ENCODE data around the gene SCYGR4.
"Not testable (repeated sequence)": the region's sequence is repeated elsewhere in the genome, so short reads cannot be mapped to it uniquely, and the experiment has no call there.

The SCYGR4 gene

DNA sequence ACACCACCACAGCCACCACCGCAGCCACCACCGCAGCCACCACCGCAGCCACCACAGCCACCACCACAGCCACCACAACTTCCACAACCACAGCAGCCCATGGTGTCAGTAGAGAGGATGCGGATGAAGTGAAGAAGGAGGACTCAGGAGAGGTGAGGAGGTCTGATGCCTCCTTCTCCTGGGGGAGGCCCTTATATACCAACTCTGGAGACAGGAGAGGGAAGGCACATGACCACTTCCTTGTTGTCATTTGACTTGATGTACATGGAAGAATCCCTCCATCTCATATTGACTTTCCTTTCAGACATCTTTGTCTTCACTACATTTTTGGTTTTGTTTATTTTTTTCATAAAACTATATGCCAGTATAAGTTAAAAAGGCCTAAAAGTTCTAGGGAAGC lies 2.6 kb upstream of the SCYGR4 start, which contains the start of gene SCYGR3:
TSS of gene SCYGR3 (minus strand) at position 101 of the 400 bp plus-strand sequence. CDS start at position 101, 0 bp downstream.
- no peak for DNase-seq

DNA sequence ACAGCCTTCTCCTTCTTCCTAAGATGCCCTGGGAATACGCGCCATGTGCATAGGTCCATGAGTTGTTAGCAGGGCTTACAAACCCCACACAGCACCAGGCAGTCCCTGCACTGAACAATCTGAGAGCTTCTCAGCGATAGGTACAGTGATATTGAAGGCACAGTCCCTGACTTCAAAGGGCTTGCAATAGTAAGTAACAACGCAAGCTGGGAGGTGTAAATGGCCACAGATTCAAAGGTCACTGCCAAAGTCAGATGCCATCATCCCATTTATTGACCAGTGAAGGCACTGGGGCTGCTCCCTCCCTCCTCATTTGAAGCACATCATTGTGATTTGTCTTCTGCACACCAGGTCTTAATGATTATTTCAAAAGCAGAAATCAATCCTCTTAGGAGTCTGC lies 2.1 kb upstream of the SCYGR4 start:
- DNase-seq: no peak

GRCh38 chr2:227615906-227616305 lies 1.4 kb upstream of the SCYGR4 start:
- DNase-seq: no peak

- no peak for DNase-seq
Measured at GRCh38 chr2:227616631-227617030, 667 bp upstream of the SCYGR4 start.

DNA sequence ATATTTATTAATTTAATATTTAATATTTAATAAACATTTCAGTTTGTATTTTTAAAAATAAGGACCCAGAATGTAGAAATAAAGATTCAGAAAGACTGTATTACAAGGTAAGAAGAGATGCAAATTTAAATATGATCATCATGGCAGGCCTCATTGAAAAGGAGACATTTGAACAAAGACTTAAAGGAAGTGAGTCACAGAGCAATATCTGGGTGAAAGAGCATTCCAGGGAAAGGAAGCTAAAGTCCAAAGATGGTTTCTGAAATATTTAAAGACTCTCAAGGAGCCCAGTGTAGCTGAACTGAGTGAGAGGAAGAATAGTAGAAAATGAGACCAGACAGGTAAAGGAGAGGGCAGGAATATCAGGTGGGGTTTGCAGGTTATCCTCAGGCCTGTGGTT lies 5.9 kb downstream of the SCYGR4 start:
- no peak for DNase-seq

- no peak for DNase-seq
Measured at GRCh38 chr2:227625420-227625819, 8.1 kb downstream of the SCYGR4 start.

- no peak for DNase-seq
Measured at GRCh38 chr2:227626580-227627151, 9.4 kb downstream of the SCYGR4 start.

GRCh38 chr2:227627769-227628168 lies 10.5 kb downstream of the SCYGR4 start:
- DNase-seq: no peak

- no peak for DNase-seq
Measured at GRCh38 chr2:227629435-227629834, 12.1 kb downstream of the SCYGR4 start.

DNA sequence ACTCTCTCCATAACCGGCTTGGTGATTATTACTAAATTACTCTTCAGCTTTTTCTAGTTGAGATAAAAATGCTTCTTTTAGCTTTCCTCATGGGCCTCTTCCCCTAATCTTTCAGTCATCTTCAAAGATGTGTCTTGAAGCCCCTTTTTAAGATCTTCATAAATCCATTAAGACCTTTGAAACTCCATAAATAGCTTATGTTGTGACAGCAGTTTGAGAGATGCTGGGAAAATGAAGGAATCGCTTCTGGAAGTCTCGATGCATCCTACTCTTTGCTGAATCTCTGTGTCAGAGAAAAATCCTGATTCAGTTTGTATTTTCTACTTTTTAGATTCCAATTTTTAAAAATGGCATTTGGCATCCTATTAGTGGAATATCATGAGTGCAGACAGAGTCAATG lies 13.0 kb downstream of the SCYGR4 start:
- no peak for DNase-seq

GRCh38 chr2:227632827-227633226 lies 15.5 kb downstream of the SCYGR4 start:
- no peak for DNase-seq

- DNase-seq: no peak
Measured at GRCh38 chr2:227634201-227634600, 16.9 kb downstream of the SCYGR4 start.

GRCh38 chr2:227642656-227643055 lies 25.4 kb downstream of the SCYGR4 start:
- DNase-seq: no peak

DNA sequence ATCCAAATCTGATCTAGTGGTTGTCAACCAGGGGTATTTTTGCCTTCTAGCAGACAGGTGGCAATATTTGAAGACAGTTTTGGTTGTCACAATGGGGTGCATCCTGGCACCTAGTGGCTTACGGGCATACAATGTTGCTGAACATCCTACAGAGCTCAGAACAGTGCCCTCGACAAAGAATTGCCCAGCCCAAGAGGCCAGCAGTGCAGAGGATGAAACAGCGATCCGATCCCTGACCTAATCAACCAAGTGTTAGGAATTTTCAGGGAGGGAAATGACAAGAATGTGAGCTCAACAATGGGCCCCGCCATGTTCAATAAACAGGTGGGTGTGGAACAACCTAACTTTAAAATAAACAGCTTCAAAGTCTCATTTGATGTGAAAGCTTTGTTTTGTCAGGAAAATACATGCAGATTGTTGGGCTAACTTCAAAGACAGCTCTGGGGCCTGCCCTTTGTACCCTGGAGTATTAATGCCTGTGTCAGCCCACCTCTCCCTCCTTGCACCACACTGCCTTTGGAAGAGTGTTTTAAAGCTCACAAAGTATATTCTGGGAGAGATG lies 26.8 kb downstream of the SCYGR4 start:
- DNase-seq: no peak

DNA sequence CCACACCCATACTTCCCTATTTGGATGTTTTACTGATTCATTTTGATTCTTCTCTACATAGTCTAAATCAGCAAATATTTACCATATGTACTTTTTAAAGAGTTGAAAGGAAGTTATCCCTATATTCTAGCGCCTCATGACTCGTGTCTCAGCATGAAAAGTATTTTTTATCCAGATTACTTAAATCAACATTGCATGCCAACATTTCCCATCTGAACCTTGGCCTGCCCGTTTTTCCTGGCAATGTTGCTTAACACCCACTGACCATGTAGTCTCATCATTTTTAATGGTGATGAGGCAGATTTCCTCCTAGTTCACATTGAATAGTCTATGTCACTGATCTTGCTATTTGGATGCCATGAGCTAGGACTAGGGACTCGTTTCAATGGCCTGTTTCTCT lies 36.1 kb downstream of the SCYGR4 start:
- no peak for DNase-seq

GRCh38 chr2:227654426-227654825 lies 37.1 kb downstream of the SCYGR4 start:
- no peak for DNase-seq

DNA sequence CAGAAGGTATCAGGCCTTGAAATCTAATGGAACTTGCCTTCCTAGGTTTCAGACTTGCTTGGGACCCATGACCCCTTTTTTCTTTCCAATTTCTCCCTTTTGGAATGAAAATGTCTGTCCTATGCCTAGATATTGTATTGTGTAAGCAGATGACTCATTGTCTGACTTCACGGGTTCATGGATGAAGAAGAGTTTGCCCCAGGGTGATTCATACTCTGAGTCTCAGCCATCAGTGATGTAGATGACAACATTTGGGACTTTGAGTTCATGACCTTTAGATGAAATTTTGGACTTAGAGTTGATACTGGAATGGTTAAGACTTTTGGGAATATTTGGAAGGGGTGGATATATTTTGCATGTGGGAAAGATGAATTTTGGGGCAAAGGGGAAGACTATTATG lies 38.2 kb downstream of the SCYGR4 start:
- no peak for DNase-seq

- no peak for DNase-seq
Measured at GRCh38 chr2:227657199-227657845, 40.0 kb downstream of the SCYGR4 start.

DNA sequence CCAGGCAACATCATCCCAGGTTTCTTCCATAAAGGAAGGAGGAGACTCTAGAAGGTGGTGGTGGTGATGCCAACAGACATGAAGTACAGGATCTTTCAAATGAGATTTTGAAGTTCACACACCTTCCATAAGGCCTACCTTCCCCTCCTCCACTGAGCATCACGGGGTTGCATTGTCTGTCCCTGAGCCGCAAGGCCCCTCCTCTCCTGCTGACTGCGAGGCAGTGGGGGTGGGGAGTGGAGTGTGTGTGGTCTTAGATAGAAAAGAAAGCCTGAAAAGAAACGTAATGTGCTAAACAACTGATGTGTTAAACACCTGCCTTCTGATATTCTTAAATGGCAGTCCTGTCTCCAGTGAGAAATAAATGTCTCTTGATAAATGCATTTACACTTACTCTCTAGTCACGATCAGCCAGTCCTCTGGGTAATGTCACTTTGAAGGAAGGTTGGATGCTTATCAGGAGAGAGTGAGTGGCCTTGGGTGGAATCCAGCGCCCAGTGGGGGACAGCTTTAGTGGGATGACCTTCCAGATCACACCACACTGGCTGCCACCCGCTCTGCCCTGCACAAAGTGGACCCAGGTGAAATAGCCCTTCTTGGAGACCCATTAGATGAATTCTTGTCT lies 43.8 kb downstream of the SCYGR4 start:
- DNase-seq: no peak

GRCh38 chr2:227661827-227662226 lies 44.5 kb downstream of the SCYGR4 start:
- DNase-seq: no peak

DNA sequence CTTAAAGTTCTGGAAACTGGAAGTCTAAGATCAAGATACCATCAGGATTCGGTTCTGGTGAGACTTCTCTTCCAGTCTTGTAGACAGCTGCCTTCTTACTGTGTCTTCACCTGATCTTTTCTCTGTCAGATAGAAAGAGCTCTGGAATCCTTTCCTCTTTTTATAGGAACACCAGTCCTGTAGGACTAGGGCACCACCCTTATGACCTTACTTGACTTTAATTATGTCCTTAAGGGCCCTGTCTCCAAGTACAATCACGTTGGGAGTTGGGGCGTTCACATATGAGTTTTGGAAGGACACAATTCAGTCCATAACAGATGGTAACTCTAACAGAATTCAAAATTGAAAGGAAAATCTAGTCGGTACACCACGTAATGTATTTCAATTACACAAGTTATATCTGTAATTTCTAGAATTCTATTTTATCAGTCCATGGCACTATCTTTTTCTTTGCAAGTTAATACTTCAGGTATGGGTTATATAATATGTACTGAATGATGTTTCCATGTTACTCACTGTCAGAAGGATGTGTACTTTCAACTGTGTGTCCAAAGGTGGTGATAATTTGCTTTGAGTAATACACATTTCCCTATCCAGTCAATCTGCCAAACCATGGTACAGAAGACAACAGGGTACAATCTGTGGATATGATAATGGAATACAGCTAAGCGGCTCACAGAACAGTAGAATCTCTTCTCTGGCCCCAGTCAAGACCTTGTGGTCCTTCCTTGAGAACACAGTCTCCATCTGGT lies 48.1 kb downstream of the SCYGR4 start:
- DNase-seq: no peak

DNA sequence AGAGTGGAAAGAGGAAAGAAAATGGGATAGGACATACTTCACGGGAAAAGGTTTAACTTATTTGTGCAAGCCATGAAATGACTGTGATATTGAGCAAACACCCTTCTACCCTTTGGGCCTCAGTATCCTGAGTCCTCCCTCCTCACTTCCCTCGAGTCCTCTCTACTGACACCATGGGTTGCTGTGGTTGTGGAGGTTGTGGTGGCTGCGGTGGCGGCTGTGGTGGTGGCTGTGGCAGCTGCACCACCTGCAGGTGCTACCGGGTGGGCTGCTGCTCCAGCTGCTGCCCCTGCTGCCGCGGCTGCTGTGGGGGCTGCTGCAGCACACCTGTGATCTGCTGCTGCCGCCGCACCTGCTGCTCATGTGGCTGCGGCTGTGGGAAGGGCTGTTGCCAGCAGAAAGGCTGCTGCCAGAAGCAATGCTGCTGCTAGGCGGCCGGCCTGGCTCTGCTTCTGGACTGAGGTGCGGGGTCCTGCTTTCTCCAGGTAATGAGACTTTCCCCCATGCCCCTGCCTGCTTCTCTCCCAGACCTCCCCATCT lies 49.4 kb downstream of the SCYGR4 start, which contains the start of gene SCYGR5:
TSS of gene SCYGR5 (plus strand) at position 174 of the 540 bp plus-strand sequence. CDS start at position 174, 0 bp downstream.
- not testable (repeated sequence) for DNase-seq
